ENCODE data around the gene KLHDC8A.
"Not testable (repeated sequence)": the region's sequence is repeated elsewhere in the genome, so short reads cannot be mapped to it uniquely, and the experiment has no call there.

Gene KLHDC8A

DNA sequence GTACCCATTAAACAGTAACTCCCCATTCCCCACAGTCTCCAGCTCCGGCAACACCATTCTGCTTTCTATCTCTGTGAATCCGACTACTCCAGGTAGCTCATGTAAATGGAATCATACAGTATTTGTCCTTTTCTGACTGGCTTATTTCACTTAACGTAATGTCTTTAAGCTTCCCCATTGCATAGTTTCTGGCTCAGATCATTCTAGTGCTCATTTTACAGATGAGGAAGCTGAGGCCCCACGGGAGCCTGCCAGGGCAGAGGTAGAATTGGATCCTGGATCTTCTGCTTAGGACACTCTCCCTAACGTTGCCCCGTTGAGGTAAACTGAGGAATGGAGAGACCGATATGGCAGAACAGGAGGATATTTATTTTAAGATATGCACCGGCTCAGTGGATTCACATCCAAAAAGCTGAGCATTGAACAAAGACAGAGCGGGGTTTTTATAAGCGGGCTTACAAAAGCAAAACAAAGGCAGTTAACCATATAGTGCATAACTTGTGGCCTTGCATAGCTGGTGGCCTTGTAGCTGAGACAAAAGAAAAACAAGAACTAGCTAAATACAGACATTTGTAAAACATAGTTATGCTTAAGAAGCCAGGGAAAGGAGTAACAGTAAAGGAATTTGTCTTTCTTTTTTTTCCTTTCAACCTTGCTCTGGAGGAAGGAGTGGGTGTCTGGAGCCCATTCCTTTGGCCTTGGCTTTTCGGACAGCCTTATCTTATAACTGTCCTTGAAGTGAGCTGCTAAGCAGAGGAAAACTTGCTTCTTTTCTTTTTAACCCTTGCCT lies 15.3 kb upstream of the KLHDC8A start:
- DNase-seq (ENCODE audit: extremely low read depth in 1 of 2, low read depth in 1 of 2): no peak

GRCh38 chr1:205370780-205371179 lies 14.1 kb upstream of the KLHDC8A start:
- DNase-seq (ENCODE audit: extremely low read depth in 1 of 2, low read depth in 1 of 2): no peak

- no peak for DNase-seq (ENCODE audit: extremely low read depth in 1 of 2, low read depth in 1 of 2)
Measured at GRCh38 chr1:205369701-205370123, 13.0 kb upstream of the KLHDC8A start.

DNA sequence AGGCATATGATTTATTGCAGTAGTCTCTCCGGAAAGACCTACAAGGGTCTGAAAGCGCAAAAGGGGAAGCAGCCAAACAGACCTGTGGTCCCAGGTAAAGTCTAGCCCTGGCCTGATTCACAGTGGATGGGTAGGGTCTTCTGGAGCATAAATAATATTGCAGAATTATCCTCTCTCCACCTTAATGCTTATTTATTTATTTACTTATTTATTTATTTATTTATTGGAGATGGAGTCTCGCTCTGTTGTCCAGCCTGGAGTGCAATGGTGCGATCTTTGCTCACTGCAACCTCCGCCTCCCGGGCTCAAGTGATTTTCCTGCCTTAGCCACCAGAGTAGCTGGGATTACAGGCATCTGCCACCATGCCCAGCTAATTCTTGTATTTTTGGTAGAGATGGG lies 11.8 kb upstream of the KLHDC8A start:
- DNase-seq (ENCODE audit: extremely low read depth in 1 of 2, low read depth in 1 of 2): no peak

DNA sequence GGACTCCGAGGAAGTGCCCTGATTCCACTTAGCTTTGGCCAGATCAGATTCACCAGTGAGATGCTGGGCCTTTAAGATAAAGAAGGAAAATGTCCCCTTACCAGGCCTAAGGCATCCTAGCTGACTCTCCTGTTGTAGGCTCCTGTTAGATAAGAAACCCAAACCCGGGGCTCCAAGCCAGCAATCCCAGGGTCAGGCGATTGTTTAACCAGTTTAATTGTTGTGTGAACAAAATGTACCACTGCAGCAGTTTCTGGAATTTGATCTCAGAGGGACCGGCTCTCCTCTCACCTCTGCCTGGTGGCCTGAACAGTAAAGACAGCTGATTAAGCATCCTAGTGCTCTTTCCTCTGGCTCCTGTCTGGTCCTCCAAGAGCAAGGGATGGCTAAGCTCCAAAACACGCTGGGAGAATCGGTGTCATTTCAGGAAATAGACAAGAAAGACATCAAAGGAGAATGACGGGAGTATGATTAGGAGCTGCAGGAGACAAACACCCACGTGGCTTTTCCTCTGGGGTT lies 9.3 kb upstream of the KLHDC8A start:
- no peak for DNase-seq (ENCODE audit: extremely low read depth in 1 of 2, low read depth in 1 of 2)

DNA sequence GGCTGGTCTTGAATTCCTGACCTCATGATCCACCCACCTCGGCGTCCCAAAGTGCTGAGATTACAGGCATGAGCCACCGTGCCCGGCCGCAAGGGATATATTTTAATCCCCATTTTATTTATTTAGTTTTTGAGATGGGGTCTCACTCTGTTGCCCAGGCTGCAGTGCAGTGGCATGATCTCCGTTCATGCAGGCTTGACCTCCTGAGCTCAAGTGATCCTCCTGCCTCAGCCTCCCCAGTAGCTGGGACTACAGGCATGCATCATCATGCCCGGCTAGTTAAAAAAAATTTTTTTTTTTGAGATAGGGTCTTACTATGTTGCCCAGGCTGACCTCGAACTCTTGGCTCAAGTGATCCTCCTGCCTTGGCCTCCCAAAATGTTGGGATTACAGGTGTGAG lies 8.4 kb upstream of the KLHDC8A start:
- DNase-seq (ENCODE audit: extremely low read depth in 1 of 2, low read depth in 1 of 2): not testable (repeated sequence)

DNA sequence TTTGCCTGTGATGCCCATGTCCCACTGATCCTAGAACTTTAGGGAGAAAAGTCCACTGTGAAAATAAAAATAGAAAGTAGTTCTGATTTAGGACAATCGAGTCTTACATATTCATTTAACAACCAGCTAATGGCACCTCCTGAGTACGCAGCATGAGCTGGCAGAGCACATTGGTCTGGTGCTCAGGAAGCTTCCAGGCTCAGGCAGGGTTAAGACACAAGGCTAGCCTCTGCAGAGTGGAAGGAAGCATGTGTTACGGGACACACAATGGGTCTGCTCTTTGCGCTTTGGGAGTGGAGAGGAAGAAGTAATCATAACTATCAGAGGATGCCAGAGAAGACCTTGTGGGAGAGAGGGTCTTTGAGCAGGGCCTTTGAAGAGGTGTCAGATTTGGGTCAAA lies 4.2 kb upstream of the KLHDC8A start:
- no peak for DNase-seq (ENCODE audit: extremely low read depth in 1 of 2, low read depth in 1 of 2)

GRCh38 chr1:205359771-205360565 lies 3.2 kb upstream of the KLHDC8A start:
- DNase-seq (ENCODE audit: extremely low read depth in 1 of 2, low read depth in 1 of 2): no peak

DNA sequence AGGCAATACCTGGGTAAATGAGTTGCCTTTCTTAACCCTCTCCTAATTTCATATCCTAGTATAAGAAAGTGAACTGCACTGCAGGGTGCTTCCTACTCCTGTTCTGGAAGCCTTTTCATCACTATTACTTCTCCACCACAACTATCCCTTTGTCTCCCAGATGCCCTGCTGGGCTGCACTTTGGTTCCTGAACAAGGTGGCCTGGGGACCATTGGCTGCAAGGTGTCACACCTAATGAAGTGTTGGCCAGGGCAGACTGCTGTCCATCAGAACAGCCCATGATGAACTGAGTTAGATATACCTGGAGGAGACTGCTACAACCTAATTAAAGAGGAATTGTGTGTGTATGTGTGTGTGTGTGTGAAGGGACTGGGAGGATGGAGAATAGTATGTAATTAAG lies 1.9 kb upstream of the KLHDC8A start:
- no peak for DNase-seq (ENCODE audit: extremely low read depth in 1 of 2, low read depth in 1 of 2)

GRCh38 chr1:205357567-205357966 lies 845 bp upstream of the KLHDC8A start:
- DNase-seq (ENCODE audit: extremely low read depth in 1 of 2, low read depth in 1 of 2): no peak

GRCh38 chr1:205355075-205355453 lies 1.7 kb downstream of the KLHDC8A start:
- DNase-seq (ENCODE audit: extremely low read depth in 1 of 2, low read depth in 1 of 2): no peak

GRCh38 chr1:205354259-205355074 lies 2.3 kb downstream of the KLHDC8A start:
- DNase-seq (ENCODE audit: extremely low read depth in 1 of 2, low read depth in 1 of 2): peak; percentile 19 to 29

DNA sequence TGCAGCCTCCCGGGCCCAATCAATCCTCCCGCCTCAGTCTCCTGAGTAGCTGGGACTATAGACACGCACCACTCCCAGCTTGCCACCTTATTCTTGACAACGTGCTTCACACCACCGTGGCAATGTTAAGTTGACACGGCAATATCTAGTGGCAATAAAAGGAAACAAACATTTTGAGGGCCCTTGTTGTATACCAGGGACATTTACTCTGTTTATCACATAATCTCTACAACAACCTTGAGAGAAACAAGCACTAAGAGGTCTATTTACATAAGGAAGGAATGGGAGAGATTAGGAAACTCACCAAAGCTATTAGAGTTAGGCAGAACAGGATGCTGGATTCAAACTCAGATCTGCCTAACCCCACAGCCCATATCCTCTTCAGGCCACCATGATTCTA lies 3.1 kb downstream of the KLHDC8A start:
- DNase-seq (ENCODE audit: extremely low read depth in 1 of 2, low read depth in 1 of 2): no peak

DNA sequence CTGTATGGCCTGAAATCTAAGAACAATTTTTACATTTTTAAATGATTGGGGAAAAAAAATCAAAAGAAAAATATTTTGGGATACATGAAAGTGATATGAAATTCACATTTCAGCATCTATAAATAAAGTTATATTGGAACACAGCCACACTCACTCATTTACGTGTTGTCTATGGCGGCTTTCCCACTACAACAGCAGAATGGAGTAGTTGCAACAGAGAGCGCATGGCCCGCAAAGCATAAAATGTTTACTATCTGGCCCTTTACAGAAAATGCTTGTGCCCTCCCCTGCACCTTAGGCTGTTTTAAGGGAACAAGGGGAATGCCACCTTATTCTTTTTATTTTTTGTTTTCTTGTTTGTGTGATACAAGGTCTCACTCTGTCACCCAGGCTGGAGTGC lies 3.5 kb downstream of the KLHDC8A start:
- DNase-seq (ENCODE audit: extremely low read depth in 1 of 2, low read depth in 1 of 2): no peak

- no peak for DNase-seq (ENCODE audit: extremely low read depth in 1 of 2, low read depth in 1 of 2)
Measured at GRCh38 chr1:205351984-205352713, 4.6 kb downstream of the KLHDC8A start.

GRCh38 chr1:205350691-205351141 lies 6.0 kb downstream of the KLHDC8A start:
- DNase-seq (ENCODE audit: extremely low read depth in 1 of 2, low read depth in 1 of 2): no peak

GRCh38 chr1:205350124-205350523 lies 6.6 kb downstream of the KLHDC8A start:
- DNase-seq (ENCODE audit: extremely low read depth in 1 of 2, low read depth in 1 of 2): no peak

- no peak for DNase-seq (ENCODE audit: extremely low read depth in 1 of 2, low read depth in 1 of 2)
Measured at GRCh38 chr1:205348554-205349487, 7.9 kb downstream of the KLHDC8A start.

DNA sequence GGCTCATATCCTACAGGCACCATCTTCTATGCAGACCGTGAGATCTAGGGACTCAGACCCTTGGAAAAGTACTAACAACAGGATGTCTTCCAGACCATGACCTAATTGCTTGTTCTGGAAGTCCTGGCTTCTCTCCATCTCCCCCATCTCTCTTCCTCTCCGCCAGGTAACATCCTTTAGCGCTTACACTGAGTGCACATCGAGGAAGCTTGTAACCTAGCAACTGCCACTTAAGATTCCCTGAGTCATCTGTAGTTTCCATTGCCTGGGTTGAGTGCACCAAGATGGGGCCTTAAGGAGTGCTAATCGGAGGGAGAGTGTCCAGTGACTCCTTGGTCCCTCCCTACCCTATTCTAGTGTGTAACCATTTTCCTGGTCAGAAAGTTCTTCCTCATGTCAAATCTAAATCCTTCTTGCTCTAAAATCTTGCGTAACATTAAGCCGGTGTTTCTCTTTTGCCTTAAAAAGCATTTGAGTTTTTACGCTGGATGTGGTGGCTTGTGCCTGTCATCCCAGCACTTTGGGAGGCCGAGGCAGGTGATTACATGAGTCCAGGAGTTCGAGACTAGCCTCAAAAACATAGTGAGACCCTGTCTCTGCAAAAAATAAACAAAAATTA lies 9.7 kb downstream of the KLHDC8A start:
- no peak for DNase-seq (ENCODE audit: extremely low read depth in 1 of 2, low read depth in 1 of 2)
